GM18520 (cell line): ENCODE results near the gene UBE2L5.

Experiments
- ATAC-seq: cut with Tn5 transposase; IDR thresholded peaks from one replicate; pipeline ENCODE4 v1.9.1; 2021; ENCODE audit not compliant: unreplicated experiment

The UBE2L5 gene

DNA sequence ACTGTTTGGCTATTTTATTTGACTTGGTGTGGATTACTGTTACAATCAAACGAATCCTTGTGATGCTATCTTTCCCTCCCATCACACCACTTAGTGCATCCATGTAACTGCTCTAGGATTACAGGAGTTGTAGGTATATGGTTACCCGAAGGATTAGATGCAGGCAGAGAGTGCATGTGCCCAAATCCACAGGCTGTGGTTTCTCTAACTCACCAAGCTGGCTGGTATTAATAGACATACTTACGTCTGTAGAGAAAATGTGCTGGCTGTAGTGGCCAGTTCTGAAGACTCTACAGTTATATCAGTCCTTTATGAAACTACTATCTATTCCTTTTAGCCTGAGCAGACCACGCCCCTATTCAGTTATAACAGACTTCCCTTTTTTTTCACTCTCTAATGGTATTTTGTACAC is 44.6 kb downstream of the UBE2L5 start:
- no peak for ATAC-seq

DNA sequence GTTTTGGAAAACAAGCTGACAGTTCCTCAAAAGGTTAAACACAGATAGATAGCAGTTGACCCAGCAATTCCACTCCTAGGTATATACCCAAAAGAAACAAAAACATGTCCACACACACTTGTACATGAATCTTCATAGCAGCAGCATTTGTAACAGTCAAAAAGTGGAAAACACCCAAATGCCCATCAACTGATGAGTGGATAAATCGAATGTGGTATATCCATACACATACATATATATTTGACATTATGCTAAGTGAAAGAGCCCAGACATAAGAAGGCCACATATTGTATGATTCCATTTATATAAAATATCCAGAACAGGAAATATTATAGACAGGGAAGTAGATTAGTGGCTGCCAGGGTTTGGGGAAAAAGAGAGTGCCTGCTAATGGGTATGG is 51.4 kb downstream of the UBE2L5 start:
- ATAC-seq: no peak

DNA sequence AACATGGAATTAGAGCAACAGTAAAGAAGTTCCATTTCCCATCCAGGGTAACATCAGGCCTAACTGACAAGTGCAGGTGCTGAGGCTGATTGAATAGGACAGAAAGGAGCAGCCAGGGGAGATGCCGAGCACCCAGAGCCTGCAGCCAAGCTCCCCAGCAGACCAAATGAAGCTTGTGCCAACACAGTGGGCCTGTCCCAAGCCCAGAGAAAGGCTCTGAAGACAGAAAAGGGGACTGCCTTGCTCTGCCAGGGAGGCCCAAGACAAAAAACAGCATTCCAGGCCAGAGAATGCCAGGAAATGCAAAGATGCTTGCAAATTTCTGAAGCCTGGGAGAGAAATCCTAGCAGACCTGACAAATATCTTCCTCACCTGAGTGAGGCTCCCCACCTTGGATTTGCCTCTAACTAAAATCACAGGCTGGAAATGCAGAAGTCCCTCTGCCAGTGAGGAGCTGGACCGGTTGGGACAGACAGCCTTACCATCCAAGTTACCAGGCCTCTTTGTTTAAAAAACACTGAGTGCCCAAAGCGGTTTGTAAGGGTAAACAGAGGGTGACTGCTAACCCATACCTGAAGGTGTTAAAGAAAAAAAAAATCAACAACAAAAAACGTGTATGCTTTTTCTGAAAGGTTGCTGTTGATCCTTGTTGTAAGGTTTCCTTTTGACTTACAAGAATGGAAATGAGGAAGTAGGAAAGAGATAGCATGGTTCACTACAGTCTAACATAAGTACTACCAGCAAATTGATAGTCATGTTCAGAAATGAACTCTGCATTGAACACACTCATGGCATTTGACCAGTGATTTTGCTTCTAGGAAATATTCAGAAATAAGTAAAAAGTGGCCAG is 55.3 kb downstream of the UBE2L5 start:
- peak; percentile 89 for ATAC-seq
